Fibroblast of pulmonary artery (primary cell): ENCODE results near the gene KRTAP10-4.
"Not testable (repeated sequence)": the region's sequence is repeated elsewhere in the genome, so short reads cannot be mapped to it uniquely, and the experiment has no call there.

Source experiments
- DNase-seq: peaks from one replicate; pipeline ENCODE4 v3.0.0-alpha.2; 2010; ENCODE audit warnings: low read depth
- H3K4me3 ChIP-seq: replicated peaks from 2 replicates; pipeline ENCODE4 v1.5.1; 2011; ENCODE audit warnings: low read depth, mild to moderate bottlenecking, control low read depth, low read length, moderate library complexity
- CTCF ChIP-seq: IDR thresholded peaks from 2 replicates; pipeline ENCODE4 v1.5.1; 2011; ENCODE audit warnings: mild to moderate bottlenecking, control low read depth, low read length, inconsistent platforms; ENCODE audit errors: missing control alignments

KRTAP10-4 gene

DNA sequence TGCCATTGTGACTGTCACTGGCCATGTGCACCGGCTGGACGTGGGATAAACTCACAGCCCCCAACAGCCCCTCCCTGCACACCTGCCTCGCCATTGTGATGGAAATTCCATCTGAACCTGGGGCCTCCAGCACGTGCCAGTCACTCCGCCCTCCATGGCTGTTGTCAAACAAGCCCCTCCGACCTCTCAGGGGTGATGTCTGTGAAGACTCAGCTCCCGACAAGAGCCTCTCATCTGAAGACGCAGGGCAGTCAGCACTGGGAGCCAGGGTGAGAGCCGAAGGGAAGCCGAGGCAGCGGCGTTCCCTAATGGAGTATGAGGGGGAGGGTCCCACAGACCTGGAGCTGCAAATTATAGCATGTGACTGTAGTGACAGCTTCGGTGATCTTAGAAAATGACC lies 20.8 kb upstream of the KRTAP10-4 start:
- DNase-seq = no peak
- H3K4me3 ChIP-seq = no peak overlapping the region
- TF ChIP-seq CTCF = no peak

DNA sequence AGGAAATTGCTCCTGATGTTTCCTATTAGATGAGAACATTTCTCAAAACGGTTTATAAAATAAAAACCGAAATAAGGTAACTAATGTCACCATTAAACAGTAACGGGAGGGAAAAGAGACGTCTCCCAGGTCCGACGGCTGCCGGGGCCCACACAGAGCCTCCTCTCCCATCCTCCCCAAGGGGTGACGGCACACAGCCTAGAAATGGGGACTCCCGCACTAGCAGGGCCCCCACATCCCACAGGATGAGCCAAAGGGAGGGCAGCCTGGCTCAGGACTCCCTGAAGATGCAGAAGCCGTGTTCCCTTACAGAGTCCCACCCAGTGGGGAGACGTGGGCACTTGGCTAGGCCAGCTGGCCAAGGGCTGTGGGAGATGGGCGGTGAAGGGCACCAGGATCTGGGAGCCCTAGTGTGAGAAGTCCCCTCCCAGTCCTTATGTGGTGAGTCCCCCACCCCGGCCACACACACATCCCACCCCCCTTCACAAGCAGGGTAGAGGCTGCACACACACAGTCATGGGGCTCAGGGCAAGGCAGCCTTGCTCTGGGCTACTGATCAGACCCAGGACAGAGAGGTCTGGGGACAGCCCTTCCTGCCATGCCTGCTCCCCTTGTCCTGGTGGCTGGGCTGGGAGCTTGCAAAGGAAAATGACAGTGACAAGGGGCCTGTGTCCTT lies 18.2 kb upstream of the KRTAP10-4 start:
- TF ChIP-seq CTCF = no peak
- no peak overlapping the region for H3K4me3 ChIP-seq

DNA sequence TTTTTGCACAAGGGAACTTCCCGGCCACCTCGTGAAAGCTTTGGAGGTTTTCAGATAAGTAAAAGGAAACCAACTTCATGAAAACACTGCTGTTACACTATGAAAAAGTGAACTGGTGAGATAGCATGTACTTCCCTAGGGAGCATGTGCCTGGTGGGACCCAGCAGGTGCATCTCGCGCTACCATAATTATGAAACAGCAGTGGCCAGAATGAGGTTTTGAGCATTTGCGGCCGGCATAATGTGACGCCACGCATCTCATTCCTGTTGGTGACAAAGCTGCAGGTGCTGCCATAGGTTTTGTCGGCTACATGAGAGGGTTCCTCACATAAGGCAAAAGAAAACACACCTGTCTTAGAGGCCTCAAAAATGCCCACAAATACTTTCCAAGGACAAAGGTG lies 16.6 kb upstream of the KRTAP10-4 start:
- DNase-seq = no peak
- TF ChIP-seq CTCF = no peak
- H3K4me3 ChIP-seq = no peak overlapping the region

More for the DNA sequence above, 18.2 kb upstream of the KRTAP10-4 start:
- DNase-seq = no peak

- H3K4me3 ChIP-seq = no peak overlapping the region
- no peak for DNase-seq
- no peak for TF ChIP-seq CTCF
These were observed 15.8 kb upstream of the KRTAP10-4 start for GRCh38 chr21:44557491-44558328.

DNA sequence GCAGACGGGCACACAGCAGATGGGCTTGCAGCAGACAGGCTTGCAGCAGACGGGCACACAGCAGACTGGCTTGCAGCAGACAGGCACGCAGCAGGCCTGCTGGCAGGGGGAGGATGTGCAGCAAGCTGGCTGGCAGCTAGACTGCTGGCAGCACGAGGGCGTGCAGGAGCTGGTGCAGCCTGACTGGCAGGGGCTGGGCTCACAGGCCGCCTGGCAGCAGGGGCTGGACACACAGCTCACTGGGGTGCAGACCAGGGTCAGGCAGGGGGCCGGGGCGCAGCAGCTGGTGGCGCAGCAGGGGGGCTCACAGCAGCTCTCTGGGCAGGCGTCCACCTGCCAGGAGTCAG lies 15.2 kb upstream of the KRTAP10-4 start:
- not testable (repeated sequence) for H3K4me3 ChIP-seq, DNase-seq

- DNase-seq = no peak
- no peak within 1 kb of the TSS for H3K4me3 ChIP-seq
- no peak for TF ChIP-seq CTCF
These were observed 14.8 kb upstream of the KRTAP10-4 start, which contains the start of gene KRTAP10-3 for GRCh38 chr21:44558695-44559094. TSS of gene KRTAP10-3 (minus strand) at chr21:44558795. CDS start at chr21:44558715, 80 bp downstream.

DNA sequence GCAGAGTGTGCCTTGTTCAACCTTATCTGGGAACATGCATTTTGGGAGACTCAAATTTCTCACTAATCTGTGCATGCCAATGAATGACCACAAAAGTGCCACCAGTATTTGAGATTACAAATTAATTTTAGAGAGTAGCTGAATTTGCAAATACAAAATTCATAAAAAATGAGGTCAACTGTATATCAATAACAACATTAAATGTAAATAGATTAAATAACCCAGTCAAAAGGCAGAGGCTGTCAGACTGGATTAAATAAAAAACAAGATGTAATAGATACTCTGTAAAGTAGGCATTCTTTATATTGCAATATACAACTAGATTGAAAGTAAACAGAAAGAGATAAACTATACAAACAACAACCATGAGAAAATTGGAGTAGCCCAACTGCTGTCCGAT lies 9.4 kb upstream of the KRTAP10-4 start:
- DNase-seq = no peak
- no peak overlapping the region for H3K4me3 ChIP-seq
- TF ChIP-seq CTCF = no peak
